NCI-H2196 treated with DMSO at 0.1 percent for 48 hours (cell line): ENCODE results near the gene LCE4A.
"Not testable (repeated sequence)": the region's sequence is repeated elsewhere in the genome, so short reads cannot be mapped to it uniquely, and the experiment has no call there.

Experiments
- DNase-seq: peaks from one replicate; lab custom pipeline; 2025; ENCODE audit not compliant: unreplicated experiment; lab: John Stamatoyannopoulos, UW

The LCE4A gene

GRCh38 chr1:152707860-152708259 lies at the start of gene LCE4A:
Gene LCE4A, plus strand, starts transcription at chr1:152708160. Its CDS starts 916 bp downstream, at chr1:152709076.
- no peak for DNase-seq

- DNase-seq = no peak
Measured at GRCh38 chr1:152658649-152659048, 49.3 kb upstream of the LCE4A start.

- no peak for DNase-seq
Measured at GRCh38 chr1:152663098-152663497, 44.9 kb upstream of the LCE4A start, which contains the start of gene LCE2D. Gene LCE2D, plus strand, starts transcription at chr1:152663380. Its CDS starts 726 bp downstream, at chr1:152664106.

GRCh38 chr1:152666171-152666570 lies 41.8 kb upstream of the LCE4A start:
- not testable (repeated sequence) for DNase-seq

- DNase-seq = no peak
Measured at GRCh38 chr1:152667648-152668047, 40.3 kb upstream of the LCE4A start.

- DNase-seq = no peak
Measured at GRCh38 chr1:152673016-152673415, 34.9 kb upstream of the LCE4A start.

GRCh38 chr1:152674983-152675382 lies 33.0 kb upstream of the LCE4A start, which contains the start of gene LCE2C:
Gene LCE2C, plus strand, starts transcription at chr1:152675279. Its CDS starts 737 bp downstream, at chr1:152676016.
- not testable (repeated sequence) for DNase-seq

- no peak for DNase-seq
Measured at GRCh38 chr1:152679459-152679858, 28.5 kb upstream of the LCE4A start.

- DNase-seq = no peak
Measured at GRCh38 chr1:152681616-152682015, 26.3 kb upstream of the LCE4A start.

- no peak for DNase-seq
Measured at GRCh38 chr1:152683846-152684245, 24.1 kb upstream of the LCE4A start.

GRCh38 chr1:152685823-152686222 lies 22.1 kb upstream of the LCE4A start, which contains the start of gene LCE2B:
Gene LCE2B, plus strand, starts transcription at chr1:152686123. Its CDS starts 721 bp downstream, at chr1:152686844.
- DNase-seq = not testable (repeated sequence)

- DNase-seq = no peak
Measured at GRCh38 chr1:152697701-152698600, 10.0 kb upstream of the LCE4A start, which contains the start of gene LCE2A. Gene LCE2A, plus strand, starts transcription at chr1:152698345. Its CDS starts 557 bp downstream, at chr1:152698902.

- DNase-seq = no peak
Measured at GRCh38 chr1:152699746-152700145, 8.2 kb upstream of the LCE4A start.

- DNase-seq = no peak
Measured at GRCh38 chr1:152718238-152718637, 10.3 kb downstream of the LCE4A start.

- no peak for DNase-seq
Measured at GRCh38 chr1:152725261-152725660, 17.3 kb downstream of the LCE4A start.

GRCh38 chr1:152728986-152729385 lies 21.0 kb downstream of the LCE4A start:
- DNase-seq = no peak

GRCh38 chr1:152735648-152736047 lies 27.7 kb downstream of the LCE4A start:
- DNase-seq = no peak

GRCh38 chr1:152737997-152738396 lies 30.0 kb downstream of the LCE4A start:
- DNase-seq = no peak

GRCh38 chr1:152739841-152740240 lies 31.9 kb downstream of the LCE4A start:
- no peak for DNase-seq

- DNase-seq = no peak
Measured at GRCh38 chr1:152741656-152742055, 33.7 kb downstream of the LCE4A start.

GRCh38 chr1:152743371-152744145 lies 35.6 kb downstream of the LCE4A start:
- no peak for DNase-seq
